ENCODE results near the gene SIDT2.

- TF ChIP-seq CTCF (IDR thresholded peaks at IDR 0.05), result no peak
- TF ChIP-seq POLR2A (IDR thresholded peaks at IDR 0.05), result no peak
These were observed 8.5 kb downstream of the SIDT2 start for GRCh38 chr11:117187007-117187406.

Data from uterus (tissue), 2 donors.